Measurements from ENCODE around the gene SMAD2.
"Not testable (repeated sequence)": the region's sequence is repeated elsewhere in the genome, so short reads cannot be mapped to it uniquely, and the experiment has no call there.

SMAD2 gene

GRCh38 chr18:47777626-47778025 lies 152.8 kb downstream of the SMAD2 start:
- TF ChIP-seq, protein P1, sequence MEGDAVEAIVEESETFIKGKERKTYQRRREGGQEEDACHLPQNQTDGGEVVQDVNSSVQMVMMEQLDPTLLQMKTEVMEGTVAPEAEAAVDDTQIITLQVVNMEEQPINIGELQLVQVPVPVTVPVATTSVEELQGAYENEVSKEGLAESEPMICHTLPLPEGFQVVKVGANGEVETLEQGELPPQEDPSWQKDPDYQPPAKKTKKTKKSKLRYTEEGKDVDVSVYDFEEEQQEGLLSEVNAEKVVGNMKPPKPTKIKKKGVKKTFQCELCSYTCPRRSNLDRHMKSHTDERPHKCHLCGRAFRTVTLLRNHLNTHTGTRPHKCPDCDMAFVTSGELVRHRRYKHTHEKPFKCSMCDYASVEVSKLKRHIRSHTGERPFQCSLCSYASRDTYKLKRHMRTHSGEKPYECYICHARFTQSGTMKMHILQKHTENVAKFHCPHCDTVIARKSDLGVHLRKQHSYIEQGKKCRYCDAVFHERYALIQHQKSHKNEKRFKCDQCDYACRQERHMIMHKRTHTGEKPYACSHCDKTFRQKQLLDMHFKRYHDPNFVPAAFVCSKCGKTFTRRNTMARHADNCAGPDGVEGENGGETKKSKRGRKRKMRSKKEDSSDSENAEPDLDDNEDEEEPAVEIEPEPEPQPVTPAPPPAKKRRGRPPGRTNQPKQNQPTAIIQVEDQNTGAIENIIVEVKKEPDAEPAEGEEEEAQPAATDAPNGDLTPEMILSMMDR (IDR thresholded peaks at IDR 0.05; ENCODE audit: low read depth, low read length, missing control alignments) = no peak

DNA sequence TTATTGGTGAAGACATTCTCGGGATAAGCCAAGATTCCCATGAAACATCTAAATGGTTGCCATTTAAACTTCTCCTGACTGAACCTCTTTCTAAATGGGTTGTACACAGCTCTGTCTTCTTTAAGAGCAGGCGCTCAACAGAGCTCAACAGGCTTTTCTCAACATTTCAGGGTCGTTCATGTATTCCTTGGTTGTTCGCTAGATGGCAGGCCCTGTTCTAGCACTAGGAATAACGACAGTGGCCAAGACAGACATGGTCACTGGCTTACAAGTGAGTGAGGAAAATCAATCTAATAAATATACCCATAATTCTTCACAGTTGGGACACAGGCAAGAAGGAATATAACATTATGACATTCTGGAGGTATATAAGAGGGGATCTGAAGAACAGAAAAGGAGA lies 154.5 kb downstream of the SMAD2 start:
- H3K4me3 ChIP-seq (ENCODE audit: low read depth, low read length) = no peak overlapping the region
- DNase-seq (ENCODE audit: low read depth) = no peak
- in situ Hi-C loops (cut with HindIII; ENCODE audit: low sequenced_read_pairs) = no loop called here
- TF ChIP-seq, protein P1 (IDR thresholded peaks at IDR 0.05; ENCODE audit: low read depth, low read length, missing control alignments) = no peak

More at GRCh38 chr18:47777626-47778025, 152.8 kb downstream of the SMAD2 start:
- DNase-seq (ENCODE audit: low read depth) = no peak
- no peak overlapping the region for H3K4me3 ChIP-seq (ENCODE audit: low read depth, low read length)
- in situ Hi-C loops (cut with HindIII; ENCODE audit: low sequenced_read_pairs) = no loop called here

DNA sequence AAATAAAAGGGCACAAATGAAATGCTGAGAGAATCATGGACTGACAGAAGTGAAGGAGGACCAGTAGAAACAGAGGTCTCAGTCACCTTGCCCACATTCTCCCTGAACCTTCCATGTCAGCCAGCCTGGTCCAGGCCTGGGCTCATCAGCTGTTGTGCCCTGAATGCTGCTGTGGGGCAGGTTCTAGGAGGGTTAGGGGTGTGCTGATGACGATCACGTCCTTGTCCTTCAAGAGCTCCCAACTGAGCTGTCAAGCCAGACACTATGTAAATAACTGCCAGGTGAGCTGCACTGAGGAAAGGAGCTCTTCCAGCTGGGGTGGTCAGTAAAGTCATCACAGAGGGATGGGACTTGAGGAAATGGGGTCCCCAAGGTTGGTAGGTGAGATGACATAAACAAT lies 156.5 kb downstream of the SMAD2 start:
- no peak for DNase-seq (ENCODE audit: low read depth)
- TF ChIP-seq, protein P1 (IDR thresholded peaks at IDR 0.05; ENCODE audit: low read depth, low read length, missing control alignments) = no peak
- no peak overlapping the region for H3K4me3 ChIP-seq (ENCODE audit: low read depth, low read length)
- in situ Hi-C loops (cut with HindIII; ENCODE audit: low sequenced_read_pairs) = no loop called here

DNA sequence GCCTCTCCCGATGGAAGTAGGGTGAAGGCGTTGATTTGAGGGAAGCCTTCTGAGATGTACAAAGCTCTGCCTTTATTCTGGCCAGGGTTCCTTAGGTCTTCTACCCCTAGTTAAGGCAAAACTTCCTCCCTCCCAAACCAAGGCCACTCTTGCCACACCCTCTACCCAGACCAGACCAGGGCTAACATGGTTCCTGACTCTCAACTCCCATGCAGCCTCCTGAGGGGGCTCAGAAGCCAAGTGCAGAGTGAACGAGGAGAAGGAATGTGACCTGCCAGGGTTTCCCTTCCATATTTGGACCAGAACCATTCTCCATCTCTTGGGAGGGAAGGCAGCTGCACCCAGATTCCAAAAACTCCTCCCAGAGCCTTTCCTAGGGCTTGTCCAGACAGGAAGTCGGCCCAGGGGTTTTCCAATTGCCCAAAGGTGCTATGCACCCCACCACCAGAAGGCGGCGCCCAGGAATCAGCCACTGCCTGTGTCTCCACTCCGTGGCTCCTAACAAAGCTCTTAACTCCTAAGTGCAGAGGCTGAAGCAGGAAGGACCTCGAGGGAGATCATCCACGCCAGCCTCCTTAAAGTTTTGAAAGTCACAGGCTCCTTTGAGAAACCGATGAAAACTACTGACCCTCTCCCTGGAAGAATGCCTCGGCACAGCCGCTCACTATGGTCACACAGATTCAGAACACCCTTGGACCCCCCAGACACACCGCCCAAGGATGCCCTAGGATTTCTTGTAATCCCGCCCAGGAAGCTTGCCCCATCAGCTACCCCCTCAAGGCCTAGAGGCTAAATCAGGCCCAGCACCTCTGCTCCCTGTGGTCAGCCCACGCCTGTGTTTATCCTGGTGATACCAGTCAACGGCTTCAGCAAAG lies 157.8 kb downstream of the SMAD2 start:
- DNase-seq (ENCODE audit: low read depth) = peak; percentile 3
- TF ChIP-seq, protein P1 (IDR thresholded peaks at IDR 0.05; ENCODE audit: low read depth, low read length, missing control alignments) = peak; percentile 68
- in situ Hi-C loops (cut with HindIII; ENCODE audit: low sequenced_read_pairs) = no loop called here
- no peak overlapping the region for H3K4me3 ChIP-seq (ENCODE audit: low read depth, low read length)

DNA sequence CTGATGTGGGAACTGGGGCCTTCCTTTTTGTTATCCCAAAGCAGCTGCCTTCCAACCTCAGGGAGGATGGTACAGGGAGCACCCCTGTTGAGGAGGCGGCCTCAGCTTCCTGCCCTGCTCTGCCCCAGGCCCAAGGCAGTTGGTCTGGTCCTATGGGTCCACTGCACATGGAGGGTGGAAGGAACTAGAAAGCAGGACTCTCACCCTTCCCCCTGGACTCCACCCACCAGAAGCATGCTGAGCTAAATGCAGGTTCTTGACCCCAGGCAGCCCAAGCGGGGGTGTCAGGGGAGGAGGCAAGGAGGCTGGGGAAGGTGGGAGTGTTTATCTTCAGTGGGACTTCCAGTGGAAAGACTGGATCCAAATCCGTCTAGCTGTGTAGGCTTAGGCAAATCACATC lies 158.5 kb downstream of the SMAD2 start:
- in situ Hi-C loops (cut with HindIII; ENCODE audit: low sequenced_read_pairs) = no loop called here
- no peak for DNase-seq (ENCODE audit: low read depth)
- TF ChIP-seq, protein P1 (IDR thresholded peaks at IDR 0.05; ENCODE audit: low read depth, low read length, missing control alignments) = no peak

DNA sequence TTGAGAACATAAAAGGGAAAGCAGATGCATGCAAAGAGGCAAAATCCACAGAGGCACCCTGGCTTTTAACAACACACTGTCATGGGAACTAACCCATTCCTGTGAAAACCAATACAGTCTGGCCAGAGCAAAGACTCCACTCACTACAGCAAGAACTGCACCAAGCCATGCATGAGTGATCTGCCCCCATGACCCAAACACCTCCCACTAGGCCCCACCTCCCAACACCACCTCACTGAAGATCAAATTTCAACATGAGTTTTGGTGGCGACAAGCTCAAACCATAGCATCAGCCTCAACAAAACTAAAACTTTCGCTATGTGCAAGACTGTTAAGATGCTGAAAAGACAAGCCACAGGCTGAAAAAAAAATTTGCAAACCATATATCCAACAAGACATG lies 162.8 kb downstream of the SMAD2 start:
- TF ChIP-seq, protein P1 (IDR thresholded peaks at IDR 0.05; ENCODE audit: low read depth, low read length, missing control alignments) = no peak
- in situ Hi-C loops (cut with HindIII; ENCODE audit: low sequenced_read_pairs) = no loop called here
- no peak overlapping the region for H3K4me3 ChIP-seq (ENCODE audit: low read depth, low read length)
- no peak for DNase-seq (ENCODE audit: low read depth)

More for the DNA sequence above, 158.5 kb downstream of the SMAD2 start:
- no peak overlapping the region for H3K4me3 ChIP-seq (ENCODE audit: low read depth, low read length)

DNA sequence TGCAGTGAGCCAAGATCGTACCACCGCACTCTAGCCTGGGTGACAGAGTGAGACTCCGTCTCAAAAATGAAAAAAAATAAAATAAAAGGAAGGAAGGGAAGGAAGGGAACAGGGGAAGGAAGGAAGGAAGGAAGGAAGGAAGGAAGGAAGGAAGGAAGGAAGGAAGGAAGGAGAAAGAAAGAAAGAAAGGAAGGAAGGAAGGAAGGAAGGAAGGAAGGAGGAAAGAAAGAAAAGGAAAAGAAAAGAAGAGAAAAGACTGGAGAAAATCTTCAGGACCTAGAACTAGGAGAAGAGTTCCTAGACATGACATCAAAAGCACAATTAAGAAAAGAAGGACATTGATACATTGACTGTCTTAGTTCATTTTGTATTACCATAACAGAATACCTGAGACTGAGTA lies 163.3 kb downstream of the SMAD2 start:
- H3K4me3 ChIP-seq (ENCODE audit: low read depth, low read length); in situ Hi-C loops (cut with HindIII; ENCODE audit: low sequenced_read_pairs); DNase-seq (ENCODE audit: low read depth): not testable (repeated sequence)
